Measurements from ENCODE around the gene LRTM2.

Gene LRTM2

GRCh38 chr12:1801303-1801975 lies 18.9 kb upstream of the LRTM2 start:
- Histone ChIP-seq H3K4me1 (ENCODE audit: control insufficient read depth, insufficient read depth, low read length) (no peaks in the 10 kb centered on the region), H3K9me3 (ENCODE audit: control insufficient read depth, insufficient read depth, low read depth, low read length) (no peaks in the 10 kb centered on the region), H3K4me3 (ENCODE audit: low read depth, low read length) (no peak overlapping the region), H3K36me3 (ENCODE audit: control insufficient read depth in 2 of 2, insufficient read depth in 1 of 2, low read length in 2 of 2) (no peaks in the 10 kb centered on the region), H3K27ac (ENCODE audit: extremely low read depth, low read depth, low read length) (no peak overlapping the region)
- ChIA-PET POLR2A (no interaction called here), CTCF (interaction anchor here (0.5 to 5.1 kb wide), 7 partner anchors 10 to 990 kb away, joined by 3 to 22 read pairs (median 3); no protein-coding TSS in a partner anchor)
- TF ChIP-seq ZNF10 (tag by site-specific recombination; IDR thresholded peaks at IDR 0.05): no peak
- no peak for TF ChIP-seq ZNF645 (tag by site-specific recombination; IDR thresholded peaks at IDR 0.05)
- TF ChIP-seq ZNF398 (tag by site-specific recombination; IDR thresholded peaks at IDR 0.05): no peak
- TF ChIP-seq ZNF521 (tag by site-specific recombination; IDR thresholded peaks at IDR 0.05): no peak
- no peak for TF ChIP-seq ZNF561 (tag by site-specific recombination; IDR thresholded peaks at IDR 0.05; ENCODE audit: borderline replicate concordance)
- no peak for TF ChIP-seq YY2 (tag by site-specific recombination; IDR thresholded peaks at IDR 0.05)
- TF ChIP-seq ZBTB11 (tag by site-specific recombination; conservative IDR thresholded peaks at IDR 0.05; ENCODE audit: low read depth): no peak
- no peak for TF ChIP-seq ZBTB7A (tag by site-specific recombination; IDR thresholded peaks at IDR 0.05; ENCODE audit: low read depth)
- TF ChIP-seq ZNF501 (tag by site-specific recombination; IDR thresholded peaks at IDR 0.05): no peak
- no peak for TF ChIP-seq ZNF677 (tag by site-specific recombination; IDR thresholded peaks at IDR 0.05)
- no peak for TF ChIP-seq ZNF530 (tag by site-specific recombination; IDR thresholded peaks at IDR 0.05; ENCODE audit: low read depth)
- TF ChIP-seq HOXC10 (CRISPR knock-in tag; IDR thresholded peaks at IDR 0.05): no peak
- TF ChIP-seq ZSCAN4 (tag by site-specific recombination; IDR thresholded peaks at IDR 0.05): no peak
- TF ChIP-seq KLF16 (tag by site-specific recombination; IDR thresholded peaks at IDR 0.05): no peak
- TF ChIP-seq TSHZ1 (tag by site-specific recombination; IDR thresholded peaks at IDR 0.05; ENCODE audit: borderline replicate concordance): no peak
- no peak for TF ChIP-seq ZNF23 (tag by site-specific recombination; IDR thresholded peaks at IDR 0.05; ENCODE audit: borderline replicate concordance)
